AG04450 (cell line): ENCODE data around the gene PHC3. TPM values are rescaled to one million over a fixed set of nuclear protein-coding genes. Genes with fewer than 3 reads are reported as not detected.

Experiments used
- CTCF ChIA-PET: fragments of 300-600, 350-600 bp; formaldehyde crosslinking; extraction: SDS; loops from one replicate; lab custom pipeline; 2022; ENCODE audit warnings: antibody characterized with exemption, inconsistent platforms; lab: Charles Lee
- POLR2A ChIA-PET: fragments of 350-600 bp; formaldehyde crosslinking; extraction: SDS; loops from one replicate; lab custom pipeline; 2021; ENCODE audit warnings: antibody characterized with exemption, inconsistent platforms; lab: Yijun Ruan, JAX
- DNase-seq: peaks from one replicate; pipeline ENCODE4 v3.0.0-alpha.2; 2011; ENCODE audit warnings: low read depth, low spot score
- H3K27ac ChIP-seq: one replicate; pipeline ENCODE4 v1.5.1; 2012; ENCODE audit warnings: low read depth, low read length, control low read depth
- H3K27me3 ChIP-seq: one replicate; pipeline ENCODE4 v1.6.0; 2012; ENCODE audit warnings: low read length; ENCODE audit not compliant: control insufficient read depth, insufficient read depth
- H3K4me3 ChIP-seq: 2 replicates; pipeline ENCODE4 v1.5.1; 2011; ENCODE audit warnings: mild to moderate bottlenecking, low read depth, low read length, control low read depth
- H3K9me3 ChIP-seq: 2 replicates; pipeline ENCODE4 v1.5.1; 2012; ENCODE audit warnings: low read length; ENCODE audit not compliant: control insufficient read depth, insufficient read depth
- CTCF ChIP-seq: IDR thresholded peaks from 2 replicates; pipeline ENCODE4 v1.5.1; 2011; ENCODE audit warnings: low read depth, low read length, control low read depth, inconsistent platforms
- polyA plus RNA-seq: library from polyadenylated mRNA; depleted of rRNA; stranded (reverse); fragments of >200 nt; gene quantifications from 2 replicates; pipeline ENCODE4 v1.2.3, GENCODE V29; 2011

PHC3 gene
- polyA plus RNA-seq, 1 experiment, result 58.0 TPM

GRCh38 chr3:170044795-170045244 is 136.7 kb downstream of the PHC3 start:
- ChIA-PET POLR2A (no interaction called here), CTCF (no interaction called here)

GRCh38 chr3:170044271-170044670 is 137.3 kb downstream of the PHC3 start:
- no peaks in the 10 kb centered on the region for H3K9me3 ChIP-seq
- no peak overlapping the region for H3K27ac ChIP-seq
- DNase-seq, result no peak
- no peak for TF ChIP-seq CTCF
- H3K27me3 ChIP-seq, result peaks cover 32% of the 10 kb centered on the region
- ChIA-PET POLR2A (no interaction called here), CTCF (no interaction called here)
- H3K4me3 ChIP-seq, result no peak overlapping the region

More at GRCh38 chr3:170044795-170045244, 136.7 kb downstream of the PHC3 start:
- no peak overlapping the region for H3K27ac ChIP-seq
- H3K9me3 ChIP-seq, result no peaks in the 10 kb centered on the region
- peaks cover 27% of the 10 kb centered on the region for H3K27me3 ChIP-seq
- no peak for TF ChIP-seq CTCF
- no peak for DNase-seq
- H3K4me3 ChIP-seq, result no peak overlapping the region

- CTCF ChIA-PET, result no interaction called here
- no peak for TF ChIP-seq CTCF
These were observed 138.0 kb downstream of the PHC3 start for GRCh38 chr3:170043506-170043905.

GRCh38 chr3:170040418-170040817 is 141.1 kb downstream of the PHC3 start:
- Histone ChIP-seq H3K9me3 (peaks cover 6% of the 10 kb centered on the region; the same call in 1 of the 2 replicates), H3K27ac (no peak overlapping the region), H3K4me3 (no peak overlapping the region), H3K27me3 (peaks cover 51% of the 10 kb centered on the region)
- ChIA-PET POLR2A (no interaction called here), CTCF (interaction anchor here (0.9 to 1.8 kb wide), 4 partner anchors 13 to 178 kb away, joined by 3 to 6 read pairs (median 6); no protein-coding TSS in a partner anchor)
- DNase-seq, result no peak
- TF ChIP-seq CTCF, result no peak

More at GRCh38 chr3:170043506-170043905, 138.0 kb downstream of the PHC3 start:
- POLR2A ChIA-PET, result no interaction called here
- no peak overlapping the region for H3K4me3 ChIP-seq
- H3K9me3 ChIP-seq, result peaks cover 4% of the 10 kb centered on the region; the same call in 1 of the 2 replicates
- H3K27ac ChIP-seq, result no peak overlapping the region
- DNase-seq, result no peak
- H3K27me3 ChIP-seq, result peaks cover 40% of the 10 kb centered on the region

- peak overlapping the region; percentile 46 for H3K4me3 ChIP-seq
- no peak overlapping the region for H3K27ac ChIP-seq
- ChIA-PET POLR2A (no interaction called here), CTCF (interaction anchor here (0.5 to 1.8 kb wide), 7 partner anchors 17 to 330 kb away, joined by 3 to 7 read pairs (median 4); no protein-coding TSS in a partner anchor)
- peaks cover 46% of the 10 kb centered on the region for H3K27me3 ChIP-seq
- no peak for DNase-seq
- no peak for TF ChIP-seq CTCF
- peaks cover 6% of the 10 kb centered on the region; the same call in 1 of the 2 replicates for H3K9me3 ChIP-seq
These were observed 143.0 kb downstream of the PHC3 start for GRCh38 chr3:170038434-170039110.
